HepG2 (cell line): Measurements from ENCODE around the gene RAB33A. TPM values are rescaled to one million over a fixed set of nuclear protein-coding genes. Genes with fewer than 3 reads are reported as not detected.

Experiments
- ADNP ChIP-seq: sonication (generic); formaldehyde crosslinking; IDR thresholded peaks from 2 replicates; pipeline ENCODE4 v1.4.0; 2020; ENCODE audit warnings: missing genetic modification reagents
- ATRX ChIP-seq: sonication (generic); formaldehyde crosslinking; IDR thresholded peaks from 2 replicates; pipeline ENCODE4 v1.4.0; 2020; ENCODE audit warnings: missing genetic modification reagents, borderline replicate concordance
- DNMT3B ChIP-seq: conservative IDR thresholded peaks from 2 replicates; pipeline ENCODE4 v1.6.1; 2016; ENCODE audit warnings: missing biosample characterization, control low read depth
- ETV6 ChIP-seq: sonication (generic); formaldehyde crosslinking; conservative IDR thresholded peaks from 2 replicates; pipeline ENCODE4 v1.4.0; 2020; ENCODE audit warnings: missing genetic modification reagents
- GZF1 ChIP-seq: sonication (generic); formaldehyde crosslinking; IDR thresholded peaks from 2 replicates; pipeline ENCODE4 v1.5.1; 2020; ENCODE audit warnings: mild to moderate bottlenecking, missing genetic modification reagents
- HNF1A ChIP-seq, 2 experiments: sonication (generic) in 1 of 2; formaldehyde crosslinking in 1 of 2; IDR thresholded peaks; 2 replicates each; pipeline versions ENCODE4 v1.4.0 to v1.6.1; 2016 to 2020; ENCODE audit warnings: borderline replicate concordance in 1 of 2, low read depth in 1 of 2, mild to moderate bottlenecking in 1 of 2, missing genetic modification reagents in 1 of 2
- MAFK ChIP-seq, 2 experiments: IDR thresholded peaks in 1 of 2; conservative IDR thresholded peaks in 1 of 2; 2 replicates each; pipeline ENCODE4 v1.6.1; 2011; ENCODE audit warnings: improper control_type of control experiment in 2 of 2, low read length in 2 of 2
- PHF21A ChIP-seq: sonication (generic); formaldehyde crosslinking; IDR thresholded peaks from 2 replicates; pipeline ENCODE4 v1.5.0; 2020; ENCODE audit warnings: mild to moderate bottlenecking, missing genetic modification reagents
- SAP130 ChIP-seq: IDR thresholded peaks from 2 replicates; pipeline ENCODE4 v1.6.1; 2016; ENCODE audit warnings: low read depth
- TCF7 ChIP-seq: sonication (generic); IDR thresholded peaks from 2 replicates; pipeline ENCODE4 v1.6.1; 2016; ENCODE audit warnings: antibody characterized with exemption, low read depth
- THAP9 ChIP-seq: sonication (generic); formaldehyde crosslinking; IDR thresholded peaks from 2 replicates; pipeline ENCODE4; 2020; ENCODE audit warnings: missing genetic modification reagents, mild to moderate bottlenecking, borderline replicate concordance
- THYN1 ChIP-seq: sonication (generic); formaldehyde crosslinking; IDR thresholded peaks from 2 replicates; pipeline ENCODE4 v1.8.1; 2023; ENCODE audit warnings: low read depth, mild to moderate bottlenecking, moderate library complexity, missing genetic modification reagents, borderline replicate concordance
- ZFP62 ChIP-seq: sonication (generic); formaldehyde crosslinking; IDR thresholded peaks from 2 replicates; pipeline ENCODE4 v1.4.0; 2020; ENCODE audit warnings: missing genetic modification reagents
- ZNF343 ChIP-seq: sonication (generic); formaldehyde crosslinking; IDR thresholded peaks from 2 replicates; pipeline ENCODE4 v1.4.0; 2020; ENCODE audit warnings: mild to moderate bottlenecking, missing genetic modification reagents
- ZNF383 ChIP-seq: sonication (generic); formaldehyde crosslinking; IDR thresholded peaks from 2 replicates; pipeline ENCODE4 v1.4.0; 2020; ENCODE audit warnings: missing genetic modification reagents, mild to moderate bottlenecking, borderline replicate concordance
- ZNF761 ChIP-seq: sonication (generic); formaldehyde crosslinking; conservative IDR thresholded peaks from 2 replicates; pipeline ENCODE4 v1.4.0; 2020; ENCODE audit warnings: mild to moderate bottlenecking, missing genetic modification reagents
- ZSCAN5A ChIP-seq: sonication (generic); formaldehyde crosslinking; IDR thresholded peaks from 2 replicates; pipeline ENCODE4 v1.8.0; 2022; ENCODE audit warnings: mild to moderate bottlenecking, missing genetic modification reagents, borderline replicate concordance
- polyA plus RNA-seq, 8 experiments: library from polyadenylated mRNA; depleted of rRNA in 3 of 8; stranded (reverse) in 7 of 8; unstranded in 1 of 8; fragments of >200 nt; fragmentation: Illumina TruSeq in 4 of 8; extraction: Trizol in 4 of 8; gene quantifications; 2 replicates each; pipeline versions ENCODE4 v1.2.1 to v1.2.3, GENCODE V29; 2011 to 2016; ENCODE audit warnings: low read depth in 4 of 8, missing spikeins in 1 of 8, mixed read lengths in 1 of 8; ENCODE audit not compliant: insufficient read depth in 1 of 8
- total RNA-seq, 5 experiments: library from RNA; depleted of rRNA; stranded (reverse); fragments of >200 nt; fragmentation: Illumina TruSeq; extraction: Trizol; gene quantifications; 2 replicates each; pipeline ENCODE4 v1.2.3, GENCODE V29; 2016; ENCODE audit warnings: low read depth in 1 of 5
- TF ChIP-seq, protein P1 (sequence below): sonication (generic); formaldehyde crosslinking; IDR thresholded peaks from 2 replicates; pipeline ENCODE4 v1.9.0; 2022; ENCODE audit warnings: missing genetic modification reagents, mild to moderate bottlenecking, borderline replicate concordance

RAB33A gene
- total and polyA plus RNA-seq, 2 of the 13 experiments (the other 11 are each of a cell fraction or from before 2014, with no cell fraction given): 0.26 TPM; not detected in 1

GRCh38 chrX:130165703-130166502 lies 5.9 kb upstream of the RAB33A start, which contains the start of gene AIFM1 (continued):
- no peak for TF ChIP-seq ZSCAN5A
- peak; percentile 23; the same call in 1 of the 2 replicates for TF ChIP-seq THAP9 (CRISPR knock-in tag)
- peak; percentile 58 for TF ChIP-seq SAP130
- no peak for TF ChIP-seq ZFP62 (CRISPR knock-in tag)
- TF ChIP-seq ATRX: no peak
- TF ChIP-seq ZNF761 (CRISPR knock-in tag): no peak
- no peak for TF ChIP-seq ZNF343 (CRISPR knock-in tag)
- no peak for TF ChIP-seq DNMT3B (CRISPR knock-in tag)
- 0 out of 2 replicates have a peak, but pooled peaks have one; percentile 26 for TF ChIP-seq HNF1A (IDR thresholded peaks at IDR 0.05; ENCODE audit: low read depth)
- TF ChIP-seq HNF1A (CRISPR knock-in tag; IDR thresholded peaks at IDR 0.05; ENCODE audit: borderline replicate concordance): no peak
- TF ChIP-seq THYN1: no peak
- peak; percentile 75 for TF ChIP-seq PHF21A
- TF ChIP-seq ZNF383 (CRISPR knock-in tag): no peak
- TF ChIP-seq GZF1 (CRISPR knock-in tag): peak; percentile 34; the same call in 1 of the 2 replicates
- TF ChIP-seq, protein P1, sequence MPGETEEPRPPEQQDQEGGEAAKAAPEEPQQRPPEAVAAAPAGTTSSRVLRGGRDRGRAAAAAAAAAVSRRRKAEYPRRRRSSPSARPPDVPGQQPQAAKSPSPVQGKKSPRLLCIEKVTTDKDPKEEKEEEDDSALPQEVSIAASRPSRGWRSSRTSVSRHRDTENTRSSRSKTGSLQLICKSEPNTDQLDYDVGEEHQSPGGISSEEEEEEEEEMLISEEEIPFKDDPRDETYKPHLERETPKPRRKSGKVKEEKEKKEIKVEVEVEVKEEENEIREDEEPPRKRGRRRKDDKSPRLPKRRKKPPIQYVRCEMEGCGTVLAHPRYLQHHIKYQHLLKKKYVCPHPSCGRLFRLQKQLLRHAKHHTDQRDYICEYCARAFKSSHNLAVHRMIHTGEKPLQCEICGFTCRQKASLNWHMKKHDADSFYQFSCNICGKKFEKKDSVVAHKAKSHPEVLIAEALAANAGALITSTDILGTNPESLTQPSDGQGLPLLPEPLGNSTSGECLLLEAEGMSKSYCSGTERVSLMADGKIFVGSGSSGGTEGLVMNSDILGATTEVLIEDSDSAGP (CRISPR knock-in tag): peak; percentile 64; the same call in 1 of the 2 replicates
- 0 out of 2 replicates have a peak, but pooled peaks have one; percentile 29 for TF ChIP-seq ETV6 (CRISPR knock-in tag)
- TF ChIP-seq TCF7: no peak
- TF ChIP-seq ADNP (CRISPR knock-in tag): no peak
- TF ChIP-seq MAFK (conservative IDR thresholded peaks at IDR 0.05 in 1 of 2, IDR thresholded peaks at IDR 0.05 in 1 of 2; ENCODE audit: low read length in 2 of 2): no peak
